HG02623 (cell line): ENCODE measurements around the gene SYNC.
"Not testable (repeated sequence)": the region's sequence is repeated elsewhere in the genome, so short reads cannot be mapped to it uniquely, and the experiment has no call there.

Source experiments
- ATAC-seq: cut with Tn5 transposase; IDR thresholded peaks from one replicate; pipeline ENCODE4 v1.9.1; 2021; ENCODE audit warnings: moderate library complexity; ENCODE audit not compliant: unreplicated experiment

The SYNC gene

DNA sequence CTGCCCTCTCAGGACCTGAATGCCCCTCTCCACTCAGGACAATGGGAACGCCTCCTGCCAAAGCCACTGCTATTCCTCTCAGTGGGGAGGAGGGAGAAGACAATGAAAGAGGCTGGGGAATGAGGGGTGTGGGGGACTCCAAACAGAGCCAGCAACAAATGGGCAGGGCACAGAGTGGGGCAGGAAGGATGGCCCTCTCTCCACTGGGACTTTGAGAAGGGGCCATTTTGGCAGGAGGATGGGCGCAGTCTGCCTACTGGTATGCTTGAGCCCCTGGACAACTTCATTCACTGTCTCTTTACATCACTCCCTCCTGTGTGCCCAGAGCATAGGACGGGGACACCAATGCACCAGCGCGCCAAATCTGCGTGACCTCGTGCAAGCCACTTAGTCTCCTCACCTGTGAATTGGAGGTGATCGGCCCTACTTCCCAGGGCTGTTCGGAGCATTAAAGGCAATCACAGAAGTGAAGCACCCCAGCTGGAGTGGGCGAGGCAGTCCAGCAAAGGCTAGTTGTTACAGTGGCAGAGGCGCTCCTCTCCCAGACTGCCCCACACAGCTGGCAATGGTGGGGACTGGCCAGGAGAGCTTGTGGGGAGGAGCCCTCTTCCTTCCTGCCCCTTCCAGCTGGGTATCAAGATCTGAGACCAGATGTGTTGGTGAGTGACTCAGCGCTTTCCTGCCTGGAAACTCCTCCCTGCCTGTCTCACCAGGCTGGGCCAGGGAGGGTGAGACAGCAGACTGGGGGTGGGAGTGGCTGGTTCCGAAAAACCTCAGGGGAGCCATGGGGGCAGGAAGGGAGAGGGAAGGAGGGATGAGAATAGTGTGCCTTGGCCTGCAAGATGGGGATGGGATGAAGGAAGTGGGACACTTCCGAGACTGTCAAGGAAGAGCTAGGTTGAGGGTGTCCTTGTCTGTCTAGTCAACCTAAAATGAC, 22.4 kb upstream of the SYNC start:
- no peak for ATAC-seq

- ATAC-seq = no peak
These were observed 17.2 kb upstream of the SYNC start for GRCh38 chr1:32719681-32720275.

GRCh38 chr1:32718527-32718926, 16.0 kb upstream of the SYNC start:
- ATAC-seq = no peak

DNA sequence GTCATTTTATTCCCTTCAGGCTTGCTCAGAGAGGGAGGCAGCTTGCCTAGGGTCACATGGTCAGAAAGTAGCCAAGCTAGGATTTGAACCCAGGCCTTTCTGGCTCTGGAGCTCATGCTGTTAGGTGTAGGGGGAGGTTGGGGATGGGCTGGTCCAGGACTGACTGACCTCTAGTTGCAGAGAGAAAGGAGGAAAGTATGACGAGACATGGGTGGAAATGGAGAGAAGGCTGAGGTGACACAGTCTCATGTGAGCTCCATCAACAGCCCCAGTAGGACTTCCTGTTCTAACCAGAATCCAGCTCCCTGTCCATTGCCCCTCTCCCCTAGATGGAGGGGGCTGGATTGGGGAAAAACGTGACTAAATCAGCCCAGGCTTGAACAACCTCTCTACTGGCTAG, 15.5 kb upstream of the SYNC start:
- ATAC-seq = no peak

DNA sequence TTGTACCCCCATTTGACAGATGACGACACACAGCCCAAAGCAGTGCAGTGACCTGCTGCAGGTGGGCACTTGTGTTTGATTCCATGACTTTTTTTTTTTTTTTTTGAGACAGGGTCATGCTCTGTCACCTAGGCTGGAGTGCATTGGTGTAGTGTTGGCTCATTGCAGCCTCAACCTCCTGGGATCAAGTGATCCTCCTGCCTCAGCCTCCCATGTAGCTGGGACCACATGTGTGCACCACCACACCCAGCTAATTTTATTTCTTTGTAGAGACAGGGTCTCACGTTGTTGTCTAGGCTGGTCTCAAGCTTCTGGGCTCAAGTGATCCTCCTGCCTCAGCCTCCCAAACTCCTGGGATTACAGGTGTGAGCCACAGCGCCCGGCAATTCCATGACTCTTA, 14.9 kb upstream of the SYNC start:
- ATAC-seq = no peak

DNA sequence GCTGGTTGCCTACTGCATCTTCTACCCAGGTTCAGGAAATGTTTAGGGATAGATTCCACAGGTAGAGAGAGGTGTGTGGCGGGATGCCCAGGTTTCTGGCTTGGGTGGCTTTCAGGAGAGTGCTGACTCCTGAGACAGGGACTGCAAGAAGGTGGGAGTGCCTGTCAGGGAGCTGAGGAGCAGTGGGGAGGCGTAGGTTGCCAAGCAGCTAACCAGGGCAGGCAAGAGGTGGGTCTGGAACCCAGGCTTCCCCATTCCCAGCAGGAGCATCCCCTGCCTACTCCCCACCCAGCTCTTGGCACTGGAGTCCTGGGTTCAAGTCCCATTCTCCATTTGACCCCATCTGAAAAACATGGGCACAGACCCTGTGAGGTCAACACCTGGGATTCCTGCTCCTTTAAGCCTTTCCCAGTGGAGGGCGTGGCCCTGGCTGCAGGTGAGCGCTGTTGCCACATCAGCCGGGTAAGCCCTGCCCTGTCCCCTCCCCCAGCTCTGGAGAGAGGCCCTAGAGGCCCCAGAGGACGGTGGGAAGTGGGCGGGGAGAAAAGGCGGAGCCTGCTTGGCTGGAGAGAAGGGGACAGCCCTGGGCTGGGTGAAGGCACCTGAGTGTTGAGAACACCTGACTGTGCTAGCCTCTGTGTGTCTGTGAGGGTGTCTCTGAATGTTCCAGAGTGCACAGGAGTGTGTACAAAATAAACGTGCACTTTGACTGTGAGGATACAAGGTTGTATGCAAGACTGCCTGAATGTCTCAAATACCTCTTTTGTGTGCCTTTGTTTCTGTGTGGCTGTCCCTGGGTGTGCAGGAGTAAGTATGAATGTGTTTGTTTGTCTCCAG, 14.0 kb upstream of the SYNC start:
- no peak for ATAC-seq

GRCh38 chr1:32715901-32716311, 13.3 kb upstream of the SYNC start:
- no peak for ATAC-seq

GRCh38 chr1:32714277-32714676, 11.7 kb upstream of the SYNC start:
- no peak for ATAC-seq

DNA sequence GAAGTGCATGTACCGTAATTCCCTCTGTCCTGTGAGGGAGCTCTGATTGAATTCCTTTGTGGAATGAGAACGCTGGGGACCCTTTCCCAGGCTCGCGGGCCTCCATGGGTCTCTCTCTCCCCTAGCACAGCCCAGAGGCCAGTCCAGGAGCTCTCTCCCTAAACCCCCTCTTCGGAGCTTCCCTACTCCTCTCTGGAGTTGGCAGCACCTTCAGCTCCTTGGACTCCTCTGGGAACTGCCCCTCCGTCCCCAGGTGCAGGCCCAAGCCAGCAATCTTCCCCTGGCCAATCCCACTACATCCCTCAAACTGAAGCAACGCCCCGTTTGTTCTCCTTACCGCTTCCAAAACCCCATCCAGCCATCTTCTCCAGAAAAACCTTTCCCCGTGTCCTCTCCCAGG, 10.5 kb upstream of the SYNC start:
- ATAC-seq = no peak

- ATAC-seq = not testable (repeated sequence)
These were observed 8.7 kb upstream of the SYNC start for GRCh38 chr1:32711221-32711620.

GRCh38 chr1:32709476-32709875, 6.9 kb upstream of the SYNC start:
- ATAC-seq = no peak

DNA sequence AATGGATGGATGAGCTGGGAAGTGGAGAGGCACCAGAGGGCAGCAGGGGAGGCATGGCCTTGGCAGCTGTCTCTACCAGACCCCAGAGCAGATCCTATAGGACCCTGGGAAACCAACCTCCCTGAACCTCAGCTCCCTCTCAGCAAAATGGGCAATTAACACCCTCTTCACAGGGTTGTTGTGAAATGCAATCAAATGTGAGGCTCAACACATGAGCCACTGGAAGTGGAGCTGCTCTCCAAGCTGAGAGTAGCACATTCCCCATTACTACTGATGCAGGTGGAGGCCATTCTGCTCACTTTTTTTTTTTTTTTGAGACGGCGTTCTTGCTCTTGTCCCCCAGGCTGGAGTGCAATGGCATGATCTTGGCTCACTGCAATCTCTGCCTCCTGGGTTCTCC, 6.5 kb upstream of the SYNC start:
- ATAC-seq = no peak

DNA sequence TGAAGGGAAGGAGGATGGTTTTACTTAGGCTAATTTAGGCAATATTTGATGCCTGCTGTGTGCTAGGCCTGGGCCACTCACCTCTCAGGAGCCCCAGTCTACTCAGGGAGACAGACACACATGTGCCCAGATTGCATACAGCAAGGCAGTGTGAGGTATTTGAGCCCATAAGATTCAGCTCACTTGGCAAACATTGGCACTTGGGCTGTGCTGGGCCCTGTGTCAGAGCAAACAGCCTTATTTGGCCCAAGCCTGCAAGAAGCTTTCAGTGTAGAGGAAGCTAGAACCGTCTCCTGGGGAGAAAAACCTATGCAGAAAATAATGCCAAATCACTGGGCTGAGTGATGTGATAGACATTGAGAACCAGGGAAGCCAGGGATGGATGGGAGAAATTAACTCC, 3.9 kb upstream of the SYNC start:
- no peak for ATAC-seq

GRCh38 chr1:32705516-32705915, 2.9 kb upstream of the SYNC start:
- ATAC-seq = no peak

DNA sequence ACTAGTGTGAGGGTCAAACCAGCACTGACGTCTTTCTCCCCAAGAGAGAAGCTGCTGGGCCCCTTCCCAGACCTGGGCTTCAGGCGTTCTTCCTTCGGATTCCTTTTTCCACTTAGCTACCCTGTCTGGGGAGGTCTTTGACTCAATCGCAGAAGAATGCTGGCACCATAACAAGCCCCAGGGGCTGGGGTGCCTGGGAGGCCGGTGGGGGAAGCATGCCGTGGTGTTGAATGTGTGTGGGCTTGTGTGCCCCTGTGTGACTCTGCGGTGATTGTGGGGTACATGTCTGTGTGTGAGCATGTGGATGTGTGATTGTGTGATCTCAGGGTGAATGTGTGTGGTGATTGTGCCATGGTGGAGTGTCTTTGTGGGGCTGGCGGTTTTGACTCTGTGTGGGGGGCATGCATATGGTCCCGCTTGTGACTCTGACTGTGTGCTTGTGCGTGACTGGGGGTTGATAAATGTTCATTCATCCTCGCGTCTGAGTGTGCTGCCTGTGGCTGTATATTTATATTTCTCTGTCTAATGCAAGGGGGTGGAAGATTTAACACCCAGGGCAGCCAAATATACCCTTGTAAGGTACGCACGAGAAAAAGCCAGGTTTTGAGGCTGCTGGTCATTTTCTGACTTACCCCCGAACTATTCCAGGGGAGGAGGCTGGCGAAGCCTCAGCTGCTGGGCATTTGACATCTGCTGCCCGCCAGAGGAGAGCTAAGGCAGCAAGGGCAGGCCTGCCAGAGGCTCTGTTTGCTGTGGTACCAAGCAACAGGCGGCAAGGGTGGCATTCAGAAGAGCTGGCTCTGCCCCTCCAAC, 1.1 kb upstream of the SYNC start:
- no peak for ATAC-seq

DNA sequence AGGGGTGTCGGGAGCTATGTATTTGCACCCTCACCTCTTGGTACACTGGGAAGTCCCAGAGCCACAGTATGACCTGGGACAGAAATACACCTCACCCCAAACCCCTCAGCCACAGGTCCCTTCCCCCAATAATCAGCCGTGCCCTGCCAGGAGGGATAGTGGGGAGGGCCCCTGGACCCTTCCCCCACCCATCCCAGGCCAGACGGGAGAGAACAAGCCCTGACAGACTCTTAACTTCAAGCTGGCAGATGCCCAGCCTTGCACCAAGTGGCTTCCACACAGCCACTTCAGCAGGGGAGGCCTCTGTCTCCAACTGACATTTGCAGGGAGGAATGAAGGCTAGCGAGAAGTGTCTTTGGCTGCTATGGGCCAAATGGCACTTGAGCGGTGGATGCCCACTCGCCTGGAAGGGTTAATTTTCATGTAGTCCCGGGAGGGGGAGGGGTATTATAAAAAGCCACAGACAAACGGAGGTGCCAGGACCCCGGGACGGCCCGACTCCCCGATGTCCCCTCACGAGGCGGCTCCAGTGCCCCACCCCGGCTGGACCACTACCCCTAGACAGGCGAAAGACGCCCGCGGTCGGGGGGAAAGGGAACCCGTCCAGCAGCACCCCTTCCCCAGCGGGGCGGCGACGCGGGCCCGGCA, 495 bp downstream of the SYNC start:
- ATAC-seq = no peak

DNA sequence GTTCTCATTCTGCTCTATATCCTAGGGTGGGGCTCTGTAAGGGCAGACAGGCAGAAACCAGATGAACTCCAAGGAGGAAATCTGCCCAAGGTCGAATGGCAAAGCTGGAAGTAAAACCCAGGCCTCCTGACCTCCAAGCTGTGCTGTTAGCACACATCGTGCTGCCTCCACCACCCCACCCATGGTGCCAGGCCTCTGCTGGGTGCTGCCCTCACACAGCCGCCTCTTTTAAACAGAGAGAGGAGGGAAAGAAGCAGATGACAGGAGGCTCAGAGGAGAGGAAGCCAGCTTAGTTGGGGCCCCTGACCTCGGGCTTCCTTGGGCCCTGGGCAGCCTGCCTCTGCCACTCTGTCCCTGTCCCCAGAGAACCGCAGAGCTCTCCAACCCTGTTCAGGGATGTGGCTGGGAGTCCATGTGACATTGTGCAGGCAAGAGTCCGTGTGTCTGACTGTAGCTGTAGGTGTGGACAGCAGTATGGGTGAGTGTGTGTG, 1.1 kb downstream of the SYNC start:
- ATAC-seq = no peak

DNA sequence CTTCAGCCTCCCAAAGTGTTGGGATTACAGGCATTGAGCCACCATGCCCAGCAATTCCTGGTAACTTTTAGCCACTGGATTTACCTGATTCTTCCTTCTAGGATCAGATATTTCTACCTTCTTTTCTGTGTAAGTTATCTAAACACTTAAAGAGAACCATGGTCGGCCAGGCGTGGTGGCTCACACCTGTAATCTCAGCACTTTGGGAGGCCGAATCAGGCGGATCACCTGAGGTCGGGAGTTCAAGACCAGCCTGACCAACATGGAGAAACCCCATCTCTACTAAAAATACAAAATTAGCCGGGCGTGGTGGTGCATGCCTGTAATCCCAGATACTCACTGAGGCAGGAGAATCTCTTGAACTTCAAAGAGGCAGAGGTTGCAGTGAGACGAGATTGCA, 5.6 kb downstream of the SYNC start:
- ATAC-seq = not testable (repeated sequence)

DNA sequence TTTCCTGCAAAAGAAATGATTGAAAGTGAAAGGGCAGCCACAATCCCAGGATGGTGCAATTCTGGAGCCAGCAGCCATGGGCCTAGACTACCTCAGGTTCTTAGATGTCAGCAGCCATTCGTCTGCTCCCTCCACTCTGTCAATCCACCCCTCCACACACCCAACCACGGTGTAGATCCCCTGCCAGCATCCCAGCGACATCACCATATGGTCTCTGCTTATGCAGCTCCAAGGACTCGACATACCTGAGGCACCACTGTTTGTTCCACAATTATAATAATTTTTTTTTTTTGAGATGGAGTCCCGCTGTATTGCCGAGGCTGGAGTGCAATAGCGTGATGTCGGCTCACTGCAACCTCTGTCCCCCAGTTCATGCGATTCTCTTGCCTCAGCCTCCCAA, 6.5 kb downstream of the SYNC start:
- ATAC-seq = no peak
